ENCODE data around the gene ENDOV. TPM values are rescaled to one million over a fixed set of nuclear protein-coding genes. Genes with fewer than 3 reads are reported as not detected.

The ENDOV gene
- 22.4 TPM for total RNA-seq

GRCh38 chr17:80414803-80415625 is at the start of gene ENDOV:
Gene ENDOV, plus strand, starts transcription at chr17:80415167. Its CDS starts 28 bp downstream, at chr17:80415195.

GRCh38 chr17:80475910-80476876 is 61.2 kb downstream of the ENDOV start, which contains the start of gene NPTX1:
Gene NPTX1, minus strand, starts transcription at chr17:80476607. Its CDS starts 161 bp downstream, at chr17:80476446.

Small RNAs within 50 kb of the gene (small RNA-seq; reads per million reads assigned to genes)
- not detected for gene MIR4730 (ENCODE audit: low replicate concordance)

Other genes starting within 250 kb of the ENDOV start
- 0.82 TPM for gene CARD14, start 245.1 kb upstream of the ENDOV start, total RNA-seq
- gene SGSH, start 194.8 kb upstream of the ENDOV start, total RNA-seq = 27.5 TPM
- gene SLC26A11, start 194.7 kb upstream of the ENDOV start, total RNA-seq = 32.6 TPM
- 110 TPM for gene RNF213, start 154.3 kb upstream of the ENDOV start, total RNA-seq
- gene NPTX1, start 61.4 kb downstream of the ENDOV start, total RNA-seq = 0.99 TPM
- 45.5 TPM for gene RPTOR, start 129.7 kb downstream of the ENDOV start, total RNA-seq

Data from metanephros (tissue), 2 donors.